Mesendoderm (in vitro differentiated cells): ENCODE results near the gene ZNF320.
"Not testable (repeated sequence)": the region's sequence is repeated elsewhere in the genome, so short reads cannot be mapped to it uniquely, and the experiment has no call there.

Source experiments
- DNase-seq: peaks from one replicate; pipeline ENCODE4 v3.0.0; 2013
- H2AK5ac ChIP-seq: 2 replicates; pipeline ENCODE4 v1.6.1; 2013; ENCODE audit warnings: low read length, inconsistent platforms
- H2BK120ac ChIP-seq: 2 replicates; pipeline ENCODE4 v1.6.1; 2013; ENCODE audit warnings: low read depth, mild to moderate bottlenecking, low read length, moderate library complexity, mixed read lengths
- H2BK15ac ChIP-seq: replicated peaks from 2 replicates; pipeline ENCODE4 v1.6.1; 2013; ENCODE audit warnings: low read depth, mild to moderate bottlenecking, moderate library complexity
- H2BK5ac ChIP-seq: 2 replicates; pipeline ENCODE4 v1.6.1; 2013; ENCODE audit warnings: low read length, inconsistent platforms
- H3K18ac ChIP-seq: 2 replicates; pipeline ENCODE4 v1.6.1; 2013; ENCODE audit warnings: mild to moderate bottlenecking, low read length, mixed read lengths
- H3K23ac ChIP-seq: one replicate; pipeline ENCODE4 v1.6.1; 2013; ENCODE audit warnings: low read length
- H3K27ac ChIP-seq: 2 replicates; pipeline ENCODE4 v1.5.1; 2013; ENCODE audit warnings: low read depth, mild to moderate bottlenecking, inconsistent platforms, low read length, moderate library complexity
- H3K27me3 ChIP-seq: 2 replicates; pipeline ENCODE4 v1.6.1; 2013; ENCODE audit warnings: low read length, control low read depth, mild to moderate bottlenecking, inconsistent platforms; ENCODE audit not compliant: insufficient read depth, poor library complexity
- H3K36me3 ChIP-seq: 2 replicates; pipeline ENCODE4 v1.6.1; 2013; ENCODE audit warnings: low read length, inconsistent platforms; ENCODE audit not compliant: control insufficient read depth, insufficient read depth
- H3K4ac ChIP-seq: one replicate; pipeline ENCODE4 v1.6.1; 2013; ENCODE audit warnings: low read depth, mild to moderate bottlenecking, low read length, moderate library complexity
- H3K4me1 ChIP-seq: 2 replicates; pipeline ENCODE4 v1.6.1; 2013; ENCODE audit warnings: low read depth, low read length, inconsistent platforms; ENCODE audit not compliant: control insufficient read depth
- H3K4me2 ChIP-seq: 2 replicates; pipeline ENCODE4 v1.6.1; 2013; ENCODE audit warnings: low read length
- H3K4me3 ChIP-seq: 2 replicates; pipeline ENCODE4 v1.5.1; 2013; ENCODE audit warnings: mild to moderate bottlenecking, low read length
- H3K56ac ChIP-seq: one replicate; pipeline ENCODE4 v1.6.1; 2013; ENCODE audit warnings: low read length
- H3K79me1 ChIP-seq: 2 replicates; pipeline ENCODE4 v1.6.1; 2013; ENCODE audit warnings: low read length, inconsistent platforms
- H3K79me2 ChIP-seq: 2 replicates; pipeline ENCODE4 v1.6.1; 2013; ENCODE audit warnings: mild to moderate bottlenecking, low read length; ENCODE audit not compliant: control insufficient read depth, insufficient read depth
- H3K9ac ChIP-seq: 2 replicates; pipeline ENCODE4 v1.6.1; 2013; ENCODE audit warnings: low read length, inconsistent platforms
- H4K5ac ChIP-seq: one replicate; pipeline ENCODE4 v1.6.1; 2013; ENCODE audit warnings: low read length
- H4K8ac ChIP-seq: one replicate; pipeline ENCODE4 v1.6.1; 2013; ENCODE audit warnings: low read depth, mild to moderate bottlenecking, control low read depth, low read length, moderate library complexity
- WGBS: extraction: QIAGEN DNeasy Blood & Tissue Kit; methylation state at CpG from one replicate; pipeline ENCODE4 v1.1.7; 2013; ENCODE audit warnings: low lambda C conversion rate, missing lambda C conversion rate; ENCODE audit not compliant: insufficient coverage; ENCODE audit errors: extremely low coverage; 5-methylcytosine and 5-hydroxymethylcytosine counted together

The ZNF320 gene

DNA sequence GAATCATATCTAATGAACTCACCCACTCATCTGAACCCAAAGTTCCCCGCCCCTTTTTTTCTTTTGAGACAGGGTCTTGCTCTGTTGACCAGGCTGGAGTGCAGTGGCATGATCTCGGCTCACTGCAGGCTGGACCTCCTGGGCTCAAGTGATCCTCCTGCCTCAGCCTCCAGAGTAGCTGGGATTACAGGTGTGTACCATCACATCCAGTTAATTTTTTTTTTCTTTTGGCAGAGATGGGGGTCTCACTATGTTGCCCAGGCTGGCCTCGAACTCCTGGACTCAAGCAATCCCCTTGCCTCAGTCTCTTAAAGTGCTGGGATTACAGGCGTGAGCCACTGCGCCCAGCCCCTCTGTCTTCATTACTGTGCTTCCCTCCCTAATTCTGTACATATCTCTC lies 43.5 kb upstream of the ZNF320 start:
- not testable (repeated sequence) for H3K18ac ChIP-seq, H3K4me1 ChIP-seq, H2BK15ac ChIP-seq, H3K4ac ChIP-seq, H4K8ac ChIP-seq, H2AK5ac ChIP-seq, H3K27ac ChIP-seq, H3K4me2 ChIP-seq, H2BK120ac ChIP-seq, DNase-seq, H3K27me3 ChIP-seq, H4K5ac ChIP-seq, H3K79me1 ChIP-seq, H3K4me3 ChIP-seq, H3K56ac ChIP-seq, H3K9ac ChIP-seq, H3K23ac ChIP-seq, H3K36me3 ChIP-seq, H2BK5ac ChIP-seq
- no CpG with 5 or more reads among the region's 5 CpGs for WGBS
- H3K79me2 ChIP-seq: peaks cover 11% of the 10 kb centered on the region

GRCh38 chr19:52938761-52939160 lies 41.3 kb upstream of the ZNF320 start:
- H3K56ac ChIP-seq: no peak overlapping the region
- H3K27me3 ChIP-seq: no peaks in the 10 kb centered on the region
- peaks cover 13% of the 10 kb centered on the region for H3K79me1 ChIP-seq
- H2BK120ac ChIP-seq: no peak overlapping the region
- WGBS: no CpG with 5 or more reads among the region's 5 CpGs
- H2BK5ac ChIP-seq: no peak overlapping the region
- no peaks in the 10 kb centered on the region for H3K4me1 ChIP-seq
- no peak overlapping the region for H3K9ac ChIP-seq
- H4K8ac ChIP-seq: no peak overlapping the region
- no peak overlapping the region for H2AK5ac ChIP-seq
- H3K79me2 ChIP-seq: peaks cover 11% of the 10 kb centered on the region
- no peak overlapping the region for H3K4ac ChIP-seq
- no peak overlapping the region for H3K4me2 ChIP-seq
- H3K36me3 ChIP-seq: no peaks in the 10 kb centered on the region
- DNase-seq: no peak
- no peak overlapping the region for H3K18ac ChIP-seq
- H2BK15ac ChIP-seq: no peak overlapping the region
- no peak overlapping the region for H3K4me3 ChIP-seq
- no peak overlapping the region for H3K23ac ChIP-seq
- no peak overlapping the region for H3K27ac ChIP-seq
- no peak overlapping the region for H4K5ac ChIP-seq

DNA sequence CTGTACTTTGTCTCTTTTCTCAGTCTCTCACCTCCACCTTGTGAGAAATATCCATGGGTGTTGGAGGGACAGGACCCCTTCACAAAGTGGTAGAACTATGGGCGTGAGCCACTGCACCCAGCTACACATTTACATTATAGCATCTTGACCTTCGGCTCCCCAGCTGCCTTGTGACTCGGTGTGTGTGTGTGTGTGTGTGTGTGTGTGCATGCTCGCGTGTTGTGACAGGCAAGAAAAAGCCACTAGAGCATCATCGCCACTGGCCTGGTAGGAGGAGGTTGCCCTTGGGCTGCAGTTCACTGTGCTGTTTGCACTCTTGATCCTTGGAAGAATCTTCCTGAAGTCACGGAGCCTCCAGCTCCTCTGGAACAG lies 39.5 kb upstream of the ZNF320 start:
- Histone ChIP-seq H4K8ac (no peak overlapping the region), H4K5ac (no peak overlapping the region), H3K9ac (no peak overlapping the region), H3K4me2 (no peak overlapping the region), H2BK15ac (no peak overlapping the region), H3K18ac (no peak overlapping the region), H3K56ac (no peak overlapping the region), H3K4ac (no peak overlapping the region), H3K23ac (no peak overlapping the region), H3K79me1 (peaks cover 13% of the 10 kb centered on the region), H3K4me3 (no peak overlapping the region), H3K27me3 (no peaks in the 10 kb centered on the region), H2BK120ac (no peak overlapping the region), H3K27ac (no peak overlapping the region), H2BK5ac (no peak overlapping the region), H3K4me1 (no peaks in the 10 kb centered on the region), H2AK5ac (no peak overlapping the region), H3K79me2 (peaks cover 11% of the 10 kb centered on the region), H3K36me3 (no peaks in the 10 kb centered on the region)
- no CpG with 5 or more reads among the region's 7 CpGs for WGBS
- DNase-seq: no peak

GRCh38 chr19:52936151-52936953 lies 38.9 kb upstream of the ZNF320 start:
- no peak overlapping the region for H3K27ac ChIP-seq
- DNase-seq: no peak
- WGBS: no CpG with 5 or more reads among the region's 12 CpGs

DNA sequence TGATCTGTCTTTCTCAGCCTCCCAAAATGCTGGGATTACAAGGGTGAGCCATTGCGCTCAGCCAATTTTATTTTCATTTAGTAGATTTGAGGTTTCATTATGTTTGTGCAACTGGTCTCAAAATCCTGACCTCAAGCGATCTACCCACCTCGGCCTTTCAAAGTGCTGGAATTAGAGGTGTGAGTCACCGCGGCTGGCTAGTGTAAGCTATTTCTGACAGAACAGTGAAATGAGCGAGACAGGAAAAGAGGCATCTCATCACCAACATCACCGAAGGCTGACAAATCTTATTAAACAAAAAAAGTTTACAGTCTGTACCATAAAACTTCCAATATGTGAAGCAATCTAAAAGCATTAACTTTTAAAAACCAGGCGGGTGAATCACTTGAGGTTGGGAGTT lies 38.0 kb upstream of the ZNF320 start:
- Histone ChIP-seq H3K4me2 (no peak overlapping the region), H3K18ac (no peak overlapping the region), H3K4ac (no peak overlapping the region), H3K79me2 (peaks cover 9% of the 10 kb centered on the region), H2AK5ac (no peak overlapping the region), H3K36me3 (no peaks in the 10 kb centered on the region), H3K27me3 (no peaks in the 10 kb centered on the region), H3K56ac (no peak overlapping the region), H3K4me3 (no peak overlapping the region), H4K5ac (no peak overlapping the region), H3K79me1 (peaks cover 13% of the 10 kb centered on the region), H2BK120ac (no peak overlapping the region), H3K9ac (no peak overlapping the region), H2BK5ac (no peak overlapping the region), H4K8ac (no peak overlapping the region), H3K27ac (no peak overlapping the region), H2BK15ac (no peak overlapping the region), H3K4me1 (no peaks in the 10 kb centered on the region), H3K23ac (no peak overlapping the region)
- no CpG with 5 or more reads among the region's 8 CpGs for WGBS
- no peak for DNase-seq

More at GRCh38 chr19:52936151-52936953, 38.9 kb upstream of the ZNF320 start:
- Histone ChIP-seq H4K8ac (no peak overlapping the region), H3K4me1 (no peaks in the 10 kb centered on the region), H3K4me2 (no peak overlapping the region), H2BK5ac (no peak overlapping the region), H4K5ac (no peak overlapping the region), H3K9ac (no peak overlapping the region), H2BK15ac (no peak overlapping the region), H3K23ac (no peak overlapping the region), H3K36me3 (no peaks in the 10 kb centered on the region), H2AK5ac (no peak overlapping the region), H3K4me3 (no peak overlapping the region), H3K79me2 (peaks cover 10% of the 10 kb centered on the region), H3K56ac (no peak overlapping the region), H3K18ac (no peak overlapping the region), H3K4ac (no peak overlapping the region), H2BK120ac (no peak overlapping the region), H3K27me3 (no peaks in the 10 kb centered on the region), H3K79me1 (peaks cover 13% of the 10 kb centered on the region)

DNA sequence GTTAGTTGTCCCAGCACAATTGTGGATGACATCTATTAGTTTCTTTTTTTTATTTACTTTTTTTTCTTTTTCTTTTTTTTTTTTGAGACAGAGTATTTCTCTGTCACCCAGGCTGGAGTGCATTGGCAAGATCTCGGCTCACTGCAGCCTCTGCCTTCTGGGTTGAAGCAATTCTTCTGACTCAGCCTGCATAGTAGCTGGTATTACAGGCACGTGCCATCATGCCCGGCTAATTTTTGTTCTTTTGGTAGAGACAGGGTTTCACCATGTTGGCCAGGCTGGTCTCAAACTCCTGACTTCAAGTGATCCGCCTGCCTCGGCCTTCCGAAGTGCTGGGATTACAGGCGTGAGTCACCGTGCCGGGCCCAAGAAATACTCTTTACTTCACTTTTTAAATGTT lies 27.2 kb upstream of the ZNF320 start:
- H3K56ac ChIP-seq, H3K9ac ChIP-seq, H3K36me3 ChIP-seq, H3K27ac ChIP-seq, H3K18ac ChIP-seq, H3K79me1 ChIP-seq, H2BK120ac ChIP-seq, H4K5ac ChIP-seq, H3K4ac ChIP-seq, H2BK15ac ChIP-seq, H3K4me2 ChIP-seq, H2AK5ac ChIP-seq, H3K4me1 ChIP-seq, H4K8ac ChIP-seq, H3K79me2 ChIP-seq, DNase-seq, H2BK5ac ChIP-seq, H3K27me3 ChIP-seq, H3K4me3 ChIP-seq, H3K23ac ChIP-seq: not testable (repeated sequence)
- WGBS: no CpG with 5 or more reads among the region's 9 CpGs
